Measurements from ENCODE around the gene EBP.

EBP gene

DNA sequence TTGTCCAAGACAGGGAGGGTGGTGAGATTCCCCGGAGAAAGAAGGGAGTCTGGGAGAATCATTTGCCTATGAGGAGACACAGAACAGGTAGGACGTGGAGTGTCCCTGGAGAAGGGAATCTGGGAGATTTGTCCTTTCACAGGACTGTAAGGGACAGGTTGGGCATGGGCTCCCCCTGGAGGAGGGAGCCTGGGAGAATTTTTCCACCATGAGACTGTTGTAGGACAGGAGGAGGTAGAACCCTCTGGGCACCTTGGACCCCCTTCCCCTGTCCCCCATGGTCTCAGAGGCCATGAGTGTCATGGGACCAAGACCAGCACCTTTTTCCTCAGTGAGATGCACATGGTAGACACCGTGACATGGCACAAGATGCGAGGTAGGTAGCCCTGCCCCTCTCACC lies 10.0 kb upstream of the EBP start:
- DNase-seq (ENCODE audit: low read depth, low spot score), result no peak
- no peak overlapping the region for H3K4me3 ChIP-seq (ENCODE audit: low read depth, low read length)
- TF ChIP-seq, protein P1, sequence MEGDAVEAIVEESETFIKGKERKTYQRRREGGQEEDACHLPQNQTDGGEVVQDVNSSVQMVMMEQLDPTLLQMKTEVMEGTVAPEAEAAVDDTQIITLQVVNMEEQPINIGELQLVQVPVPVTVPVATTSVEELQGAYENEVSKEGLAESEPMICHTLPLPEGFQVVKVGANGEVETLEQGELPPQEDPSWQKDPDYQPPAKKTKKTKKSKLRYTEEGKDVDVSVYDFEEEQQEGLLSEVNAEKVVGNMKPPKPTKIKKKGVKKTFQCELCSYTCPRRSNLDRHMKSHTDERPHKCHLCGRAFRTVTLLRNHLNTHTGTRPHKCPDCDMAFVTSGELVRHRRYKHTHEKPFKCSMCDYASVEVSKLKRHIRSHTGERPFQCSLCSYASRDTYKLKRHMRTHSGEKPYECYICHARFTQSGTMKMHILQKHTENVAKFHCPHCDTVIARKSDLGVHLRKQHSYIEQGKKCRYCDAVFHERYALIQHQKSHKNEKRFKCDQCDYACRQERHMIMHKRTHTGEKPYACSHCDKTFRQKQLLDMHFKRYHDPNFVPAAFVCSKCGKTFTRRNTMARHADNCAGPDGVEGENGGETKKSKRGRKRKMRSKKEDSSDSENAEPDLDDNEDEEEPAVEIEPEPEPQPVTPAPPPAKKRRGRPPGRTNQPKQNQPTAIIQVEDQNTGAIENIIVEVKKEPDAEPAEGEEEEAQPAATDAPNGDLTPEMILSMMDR (IDR thresholded peaks at IDR 0.05; ENCODE audit: low read depth, low read length), result peak; percentile 44
- in situ Hi-C loops (cut with HindIII; ENCODE audit: low sequenced_read_pairs), result no loop called here

DNA sequence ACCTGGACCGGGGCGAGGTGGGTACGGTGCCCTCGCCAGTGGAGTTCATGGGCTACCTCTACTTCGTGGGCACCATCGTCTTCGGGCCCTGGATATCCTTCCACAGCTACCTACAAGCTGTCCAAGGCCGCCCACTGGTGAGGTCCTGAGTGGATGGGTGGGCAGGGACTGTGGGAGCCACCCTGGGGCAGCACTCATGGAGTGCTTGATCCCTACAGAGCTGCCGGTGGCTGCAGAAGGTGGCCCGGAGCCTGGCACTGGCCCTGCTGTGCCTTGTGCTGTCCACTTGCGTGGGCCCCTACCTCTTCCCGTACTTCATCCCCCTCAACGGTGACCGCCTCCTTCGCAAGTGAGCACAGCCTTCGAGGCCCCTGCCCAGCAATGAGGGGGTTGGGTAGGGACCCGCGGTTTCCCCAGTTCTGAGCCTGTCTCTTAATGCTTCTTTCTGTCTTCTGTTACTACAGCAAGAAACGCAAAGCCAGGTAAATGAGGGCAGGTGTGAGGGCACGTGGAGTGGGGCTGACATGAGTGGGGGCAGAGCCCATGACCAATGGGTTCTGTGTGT lies 9.2 kb upstream of the EBP start:
- in situ Hi-C loops (cut with HindIII; ENCODE audit: low sequenced_read_pairs), result no loop called here
- TF ChIP-seq, protein P1 (IDR thresholded peaks at IDR 0.05; ENCODE audit: low read depth, low read length), result no peak
- DNase-seq (ENCODE audit: low read depth, low spot score), result no peak
- no peak overlapping the region for H3K4me3 ChIP-seq (ENCODE audit: low read depth, low read length)

DNA sequence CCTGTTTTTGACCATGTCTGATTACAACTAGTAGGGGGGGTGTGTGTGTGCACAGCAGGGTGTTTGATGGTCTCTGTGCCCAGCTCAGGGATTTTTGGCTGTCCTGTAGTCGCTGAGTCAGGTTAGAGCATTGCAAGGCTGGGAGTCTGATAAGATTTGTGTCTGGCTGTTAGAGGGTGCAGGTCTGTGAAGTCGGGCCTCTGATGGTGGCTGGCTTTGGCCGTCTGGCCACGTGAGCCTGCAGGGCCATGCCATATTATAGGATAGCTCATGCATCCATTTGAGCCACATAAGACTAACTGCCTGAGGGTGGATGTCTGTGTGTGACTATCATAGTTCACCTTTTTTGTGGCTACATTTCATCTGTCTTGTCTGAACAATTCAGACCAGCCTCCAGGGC lies 7.9 kb upstream of the EBP start:
- DNase-seq (ENCODE audit: low read depth, low spot score), result no peak
- TF ChIP-seq, protein P1 (IDR thresholded peaks at IDR 0.05; ENCODE audit: low read depth, low read length), result no peak
- no peak overlapping the region for H3K4me3 ChIP-seq (ENCODE audit: low read depth, low read length)
- in situ Hi-C loops (cut with HindIII; ENCODE audit: low sequenced_read_pairs), result no loop called here

DNA sequence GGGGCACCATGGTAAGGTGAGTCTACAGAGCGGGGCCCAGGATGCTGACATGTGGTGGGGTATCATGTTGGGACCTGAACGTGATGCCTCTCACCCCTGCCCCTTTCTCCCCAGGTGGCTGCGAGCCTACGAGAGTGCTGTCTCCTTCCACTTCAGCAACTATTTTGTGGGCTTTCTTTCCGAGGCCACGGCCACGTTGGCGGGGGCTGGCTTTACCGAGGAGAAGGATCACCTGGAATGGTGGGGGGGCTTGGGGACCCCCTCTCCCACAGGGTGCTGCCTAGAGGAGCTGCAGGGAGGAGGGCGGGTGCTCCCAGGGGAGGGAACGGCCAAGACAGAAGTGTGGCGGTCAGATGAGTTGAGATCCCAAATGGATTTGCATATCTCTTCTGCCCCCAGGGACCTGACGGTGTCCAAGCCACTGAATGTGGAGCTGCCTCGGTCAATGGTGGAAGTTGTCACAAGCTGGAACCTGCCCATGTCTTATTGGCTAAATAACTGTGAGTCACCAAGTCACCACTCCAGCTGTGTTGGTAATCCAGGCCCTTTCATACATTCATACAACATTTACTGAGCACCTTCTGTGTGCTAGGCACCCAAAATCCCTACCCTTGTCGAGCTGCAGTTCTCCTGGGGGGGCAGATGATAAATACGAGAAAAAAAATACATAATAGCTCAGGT lies 7.3 kb upstream of the EBP start:
- DNase-seq (ENCODE audit: low read depth, low spot score), result no peak
- in situ Hi-C loops (cut with HindIII; ENCODE audit: low sequenced_read_pairs), result no loop called here
- no peak overlapping the region for H3K4me3 ChIP-seq (ENCODE audit: low read depth, low read length)
- TF ChIP-seq, protein P1 (IDR thresholded peaks at IDR 0.05; ENCODE audit: low read depth, low read length), result no peak

DNA sequence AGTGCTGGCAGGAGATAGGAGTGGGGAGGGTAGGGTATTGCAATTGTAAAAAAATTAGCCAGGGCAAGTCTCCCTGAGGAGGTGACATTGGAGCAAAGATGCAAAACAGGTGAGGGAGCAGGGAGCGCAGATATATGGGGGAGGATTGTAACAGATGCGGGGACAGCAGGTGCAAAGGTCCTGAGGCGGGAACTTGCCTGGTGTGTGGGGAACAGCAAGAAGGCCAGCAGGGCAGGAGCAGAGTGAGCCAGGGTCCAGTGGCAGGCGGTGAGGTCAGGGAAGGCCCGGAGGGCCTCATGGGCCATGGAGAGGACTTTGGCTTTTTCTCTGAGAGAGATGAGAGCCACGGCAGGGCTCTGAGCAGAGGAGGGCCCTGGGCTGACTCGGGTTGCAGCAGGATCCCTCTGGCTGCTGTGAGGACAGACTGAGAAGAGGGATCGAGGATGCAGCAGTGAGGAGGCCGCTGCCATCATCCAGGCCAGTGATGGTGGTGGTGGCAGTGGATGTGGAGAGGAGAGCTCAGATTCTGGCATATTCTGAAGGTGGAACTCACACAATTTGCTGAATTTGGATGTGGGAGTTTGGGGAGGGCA lies 6.6 kb upstream of the EBP start:
- in situ Hi-C loops (cut with HindIII; ENCODE audit: low sequenced_read_pairs), result no loop called here
- no peak for DNase-seq (ENCODE audit: low read depth, low spot score)
- TF ChIP-seq, protein P1 (IDR thresholded peaks at IDR 0.05; ENCODE audit: low read depth, low read length), result no peak
- H3K4me3 ChIP-seq (ENCODE audit: low read depth, low read length), result no peak overlapping the region

DNA sequence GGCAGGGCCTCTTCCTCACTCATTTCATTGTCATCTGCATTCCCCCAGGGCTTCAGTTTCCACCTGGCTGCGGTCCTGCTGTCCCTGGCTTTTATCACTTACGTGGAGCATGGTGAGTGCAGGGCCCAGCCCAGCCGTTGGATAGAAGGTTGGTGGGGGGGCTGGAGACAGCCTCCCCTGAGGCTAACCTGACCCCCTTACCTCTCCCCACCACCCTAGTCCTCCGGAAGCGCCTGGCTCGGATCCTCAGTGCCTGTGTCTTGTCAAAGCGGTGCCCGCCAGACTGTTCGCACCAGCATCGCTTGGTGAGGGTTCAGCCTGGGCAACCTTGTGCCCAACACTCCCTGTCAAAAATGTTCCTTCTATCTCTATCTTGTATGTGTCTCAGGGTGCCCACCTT lies 5.8 kb upstream of the EBP start:
- DNase-seq (ENCODE audit: low read depth, low spot score), result no peak
- TF ChIP-seq, protein P1 (IDR thresholded peaks at IDR 0.05; ENCODE audit: low read depth, low read length), result no peak
- in situ Hi-C loops (cut with HindIII; ENCODE audit: low sequenced_read_pairs), result no loop called here

More for the DNA sequence above, 5.8 kb upstream of the EBP start:
- no peak overlapping the region for H3K4me3 ChIP-seq (ENCODE audit: low read depth, low read length)

Data from astrocyte of the spinal cord (primary cell).